Right lung (tissue), 10 donors: Measurements from ENCODE around the gene OR2T34. TPM values are rescaled to one million over a fixed set of nuclear protein-coding genes. Genes with fewer than 3 reads are reported as not detected.
"Not testable (repeated sequence)": the region's sequence is repeated elsewhere in the genome, so short reads cannot be mapped to it uniquely, and the experiment has no call there.

ENCODE experiments used
- DNase-seq, 2 donors: peaks; one replicate each; pipeline ENCODE4 v3.0.0-alpha.2; 2013
- long read RNA-seq, 8 donors: transcript quantifications; one replicate each; lab custom pipeline, GENCODE V29; 2026
- polyA plus RNA-seq, 5 donors: library from polyadenylated mRNA; unstranded; fragments of 120-200 nt; gene quantifications; one replicate each; pipeline versions ENCODE4 v1.2.1 to v1.2.3, GENCODE V29; 2013; ENCODE audit warnings: inconsistent platforms in 1 of 5, low replicate concordance in 1 of 5; ENCODE audit not compliant: insufficient read length in 5 of 5, insufficient read depth in 1 of 5

Gene OR2T34
- polyA plus RNA-seq, result not detected
- long read RNA-seq, donor 1, result 0 reads
- long read RNA-seq, donor 2, result 0 reads
- long read RNA-seq, donor 3, result 0 reads
- long read RNA-seq, donor 4, result 0 reads
- long read RNA-seq, donor 5, result 0 reads
- long read RNA-seq, donor 6, result 0 reads
- long read RNA-seq, donor 7, result 0 reads
- long read RNA-seq, donor 8, result 0 reads

- DNase-seq, result not testable (repeated sequence)
These were observed at the start of gene OR2T34 for GRCh38 chr1:248574657-248575056. Gene OR2T34 (minus strand): TSS chr1:248574757. CDS start chr1:248574757, 0 bp downstream.

GRCh38 chr1:248622570-248623001 lies 48.0 kb upstream of the OR2T34 start:
- DNase-seq, result no peak

- DNase-seq, result no peak
These were observed 47.2 kb upstream of the OR2T34 start for GRCh38 chr1:248621770-248622169.

- DNase-seq, result peak in 1 of 2 donors; percentile 7
These were observed 44.3 kb upstream of the OR2T34 start for GRCh38 chr1:248618878-248619277.

- DNase-seq, result no peak
These were observed 43.6 kb upstream of the OR2T34 start for GRCh38 chr1:248618119-248618518.

GRCh38 chr1:248613742-248614141 lies 39.2 kb upstream of the OR2T34 start:
- no peak for DNase-seq

GRCh38 chr1:248611883-248612414 lies 37.4 kb upstream of the OR2T34 start:
- DNase-seq, result no peak

- no peak for DNase-seq
These were observed 35.7 kb upstream of the OR2T34 start for GRCh38 chr1:248610301-248610700.

GRCh38 chr1:248599396-248599795 lies 24.8 kb upstream of the OR2T34 start:
- DNase-seq, result no peak

GRCh38 chr1:248597589-248597988 lies 23.0 kb upstream of the OR2T34 start, which contains the start of gene OR2T10:
Gene OR2T10 (minus strand): TSS chr1:248597700. CDS start chr1:248593768, 3,932 bp downstream.
- no peak for DNase-seq

GRCh38 chr1:248596615-248597014 lies 22.1 kb upstream of the OR2T34 start:
- DNase-seq, result no peak

- no peak for DNase-seq
These were observed 18.7 kb upstream of the OR2T34 start for GRCh38 chr1:248593226-248593625.

- DNase-seq, result no peak
These were observed 18.1 kb upstream of the OR2T34 start for GRCh38 chr1:248592655-248593054.

GRCh38 chr1:248590055-248590454 lies 15.5 kb upstream of the OR2T34 start:
- DNase-seq, result no peak

GRCh38 chr1:248589334-248589733 lies 14.8 kb upstream of the OR2T34 start:
- no peak for DNase-seq

- DNase-seq, result no peak
These were observed 10.7 kb upstream of the OR2T34 start for GRCh38 chr1:248585266-248585665.

- no peak for DNase-seq
These were observed 1.9 kb upstream of the OR2T34 start for GRCh38 chr1:248576260-248576980.

- DNase-seq, result not testable (repeated sequence)
These were observed 701 bp downstream of the OR2T34 start for GRCh38 chr1:248573856-248574255.

- not testable (repeated sequence) for DNase-seq
These were observed 2.5 kb downstream of the OR2T34 start for GRCh38 chr1:248572049-248572448.

GRCh38 chr1:248570811-248571210 lies 3.7 kb downstream of the OR2T34 start:
- not testable (repeated sequence) for DNase-seq

GRCh38 chr1:248569049-248569448 lies 5.5 kb downstream of the OR2T34 start:
- not testable (repeated sequence) for DNase-seq

- DNase-seq, result not testable (repeated sequence)
These were observed 8.8 kb downstream of the OR2T34 start for GRCh38 chr1:248565530-248566373.
